AG09319 (cell line): ENCODE measurements around the gene ACP3.
"Not testable (repeated sequence)": the region's sequence is repeated elsewhere in the genome, so short reads cannot be mapped to it uniquely, and the experiment has no call there.

ENCODE experiments used
- DNase-seq: peaks from one replicate; pipeline ENCODE4 v3.0.0-alpha.2; 2010; ENCODE audit warnings: low read depth; ENCODE audit errors: extremely low read depth
- TF ChIP-seq, protein P1 (sequence below): IDR thresholded peaks from 2 replicates; pipeline ENCODE4 v1.5.1; 2011; ENCODE audit warnings: low read depth, mild to moderate bottlenecking, inconsistent platforms, low read length, moderate library complexity

The ACP3 gene

GRCh38 chr3:132292042-132292441 lies 25.2 kb upstream of the ACP3 start:
- no peak for DNase-seq
- TF ChIP-seq, protein P1, sequence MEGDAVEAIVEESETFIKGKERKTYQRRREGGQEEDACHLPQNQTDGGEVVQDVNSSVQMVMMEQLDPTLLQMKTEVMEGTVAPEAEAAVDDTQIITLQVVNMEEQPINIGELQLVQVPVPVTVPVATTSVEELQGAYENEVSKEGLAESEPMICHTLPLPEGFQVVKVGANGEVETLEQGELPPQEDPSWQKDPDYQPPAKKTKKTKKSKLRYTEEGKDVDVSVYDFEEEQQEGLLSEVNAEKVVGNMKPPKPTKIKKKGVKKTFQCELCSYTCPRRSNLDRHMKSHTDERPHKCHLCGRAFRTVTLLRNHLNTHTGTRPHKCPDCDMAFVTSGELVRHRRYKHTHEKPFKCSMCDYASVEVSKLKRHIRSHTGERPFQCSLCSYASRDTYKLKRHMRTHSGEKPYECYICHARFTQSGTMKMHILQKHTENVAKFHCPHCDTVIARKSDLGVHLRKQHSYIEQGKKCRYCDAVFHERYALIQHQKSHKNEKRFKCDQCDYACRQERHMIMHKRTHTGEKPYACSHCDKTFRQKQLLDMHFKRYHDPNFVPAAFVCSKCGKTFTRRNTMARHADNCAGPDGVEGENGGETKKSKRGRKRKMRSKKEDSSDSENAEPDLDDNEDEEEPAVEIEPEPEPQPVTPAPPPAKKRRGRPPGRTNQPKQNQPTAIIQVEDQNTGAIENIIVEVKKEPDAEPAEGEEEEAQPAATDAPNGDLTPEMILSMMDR: no peak

GRCh38 chr3:132293251-132293650 lies 24.0 kb upstream of the ACP3 start:
- TF ChIP-seq, protein P1: no peak
- no peak for DNase-seq

GRCh38 chr3:132294906-132295305 lies 22.3 kb upstream of the ACP3 start:
- DNase-seq: no peak
- TF ChIP-seq, protein P1: no peak

DNA sequence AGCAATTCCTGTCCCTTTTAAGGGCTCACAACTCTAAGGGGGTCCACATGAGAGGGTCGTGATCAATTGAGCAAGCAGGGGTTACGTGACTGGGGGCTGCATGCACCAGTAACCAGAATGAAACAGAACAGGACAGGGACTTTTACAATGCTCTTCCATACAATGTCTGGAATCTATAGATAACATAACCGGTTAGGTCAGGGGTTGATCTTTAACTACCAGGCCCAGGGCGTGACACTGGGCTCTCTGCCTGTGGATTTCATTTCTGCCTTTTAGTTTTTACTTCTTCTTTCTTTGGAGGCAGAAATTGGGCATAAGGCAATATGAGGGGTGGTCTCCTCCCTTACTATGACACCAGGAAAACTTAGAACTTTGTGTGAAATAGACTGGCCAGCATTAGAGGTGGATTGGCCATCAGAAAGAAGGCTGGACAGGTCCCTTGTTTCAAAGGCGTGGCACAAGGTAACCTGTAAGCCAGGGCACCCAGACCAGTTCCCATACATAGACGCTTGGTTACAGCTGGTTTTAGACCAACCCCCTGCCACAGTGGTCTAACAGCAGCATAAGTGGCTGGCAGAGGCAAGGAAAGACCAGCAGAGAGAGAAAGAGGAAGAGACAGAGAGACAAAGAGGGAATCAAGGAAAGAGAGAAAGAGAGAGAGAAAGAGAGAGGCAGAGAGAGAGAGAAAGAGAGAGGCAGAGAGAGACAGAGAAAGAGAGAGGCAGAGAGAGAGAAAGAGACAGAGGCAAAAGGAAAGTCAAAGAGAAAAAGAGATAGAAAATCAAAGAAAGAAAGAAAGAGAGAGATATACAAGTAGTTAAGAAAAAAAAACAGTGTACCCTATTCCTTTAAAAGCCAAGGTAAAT lies 13.6 kb upstream of the ACP3 start:
- not testable (repeated sequence) for DNase-seq

DNA sequence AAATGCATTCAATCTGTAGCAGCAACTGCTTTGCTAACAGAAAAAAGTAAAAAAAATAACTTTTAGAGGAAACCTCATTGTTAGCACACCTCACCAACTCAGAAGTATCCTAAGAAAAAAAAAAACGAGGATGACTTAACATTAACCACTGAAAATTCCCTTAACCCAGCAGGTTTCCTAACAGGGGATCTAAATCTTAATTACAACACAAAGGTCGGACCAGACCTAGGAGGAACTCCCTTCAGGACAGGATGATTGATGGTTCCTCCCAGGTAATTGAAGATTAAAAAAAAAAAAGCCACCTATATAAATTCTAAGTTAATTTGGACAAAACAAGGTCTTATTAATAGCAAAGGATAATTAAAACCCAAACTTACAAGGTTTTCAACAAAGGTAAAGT lies 12.9 kb upstream of the ACP3 start:
- DNase-seq: not testable (repeated sequence)

DNA sequence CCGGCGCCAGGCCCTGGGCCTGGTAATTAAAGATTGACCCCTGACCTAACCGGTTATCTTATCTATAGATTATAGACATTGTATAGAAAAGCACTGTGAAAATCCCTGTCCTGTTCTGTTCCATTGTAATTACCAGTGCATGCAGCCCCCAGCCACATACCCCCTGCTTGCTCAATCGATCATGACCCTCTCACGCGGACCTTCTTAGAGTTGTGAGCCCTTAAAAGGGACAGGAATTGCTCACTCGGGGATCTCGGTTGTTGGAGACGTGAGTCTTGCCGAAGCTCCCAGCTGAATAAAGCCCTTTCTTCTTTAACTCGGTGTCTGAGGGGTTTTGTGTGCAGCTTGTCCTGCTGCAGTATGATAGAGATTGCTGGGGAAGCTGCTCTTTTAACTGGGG lies 7.2 kb upstream of the ACP3 start:
- not testable (repeated sequence) for DNase-seq

- DNase-seq: no peak
- TF ChIP-seq, protein P1: no peak
Observed at GRCh38 chr3:132311316-132311715, 5.9 kb upstream of the ACP3 start.

GRCh38 chr3:132311841-132312240 lies 5.4 kb upstream of the ACP3 start:
- TF ChIP-seq, protein P1: no peak
- peak; percentile 7 for DNase-seq

- DNase-seq: no peak
- TF ChIP-seq, protein P1: no peak
Observed at GRCh38 chr3:132315851-132316250, 1.4 kb upstream of the ACP3 start.
